GM21786 (cell line): ENCODE data around the gene RALGPS2.

Experiments
- ATAC-seq: cut with Tn5 transposase; IDR thresholded peaks from one replicate; pipeline ENCODE4 v1.9.1; 2021; ENCODE audit not compliant: unreplicated experiment

Gene RALGPS2

GRCh38 chr1:178862416-178862815, 137.4 kb downstream of the RALGPS2 start:
- no peak for ATAC-seq

GRCh38 chr1:178862864-178863263, 137.8 kb downstream of the RALGPS2 start:
- no peak for ATAC-seq

GRCh38 chr1:178864326-178864725, 139.3 kb downstream of the RALGPS2 start:
- no peak for ATAC-seq

GRCh38 chr1:178867670-178868069, 142.6 kb downstream of the RALGPS2 start:
- ATAC-seq = no peak

- no peak for ATAC-seq
Observed at GRCh38 chr1:178868706-178869105, 143.7 kb downstream of the RALGPS2 start.

GRCh38 chr1:178869119-178869697, 144.2 kb downstream of the RALGPS2 start:
- ATAC-seq = no peak

GRCh38 chr1:178870221-178870620, 145.2 kb downstream of the RALGPS2 start:
- no peak for ATAC-seq

GRCh38 chr1:178870944-178871343, 145.9 kb downstream of the RALGPS2 start, which contains the start of gene ANGPTL1:
Gene ANGPTL1 (minus strand): TSS chr1:178871077. CDS start chr1:178865776, 5,301 bp downstream.
- no peak for ATAC-seq

- ATAC-seq = no peak
Observed at GRCh38 chr1:178871551-178872320, 146.7 kb downstream of the RALGPS2 start.

GRCh38 chr1:178874966-178875365, 149.9 kb downstream of the RALGPS2 start:
- ATAC-seq = no peak

GRCh38 chr1:178875936-178876335, 150.9 kb downstream of the RALGPS2 start:
- no peak for ATAC-seq

GRCh38 chr1:178877896-178878295, 152.9 kb downstream of the RALGPS2 start:
- ATAC-seq = no peak

GRCh38 chr1:178881950-178882349, 156.9 kb downstream of the RALGPS2 start:
- ATAC-seq = no peak

GRCh38 chr1:178885869-178886268, 160.8 kb downstream of the RALGPS2 start:
- no peak for ATAC-seq

GRCh38 chr1:178886551-178886950, 161.5 kb downstream of the RALGPS2 start:
- ATAC-seq = no peak

GRCh38 chr1:178895928-178896327, 170.9 kb downstream of the RALGPS2 start:
- ATAC-seq = no peak

- no peak for ATAC-seq
Observed at GRCh38 chr1:178898401-178898800, 173.4 kb downstream of the RALGPS2 start.

GRCh38 chr1:178899402-178899801, 174.4 kb downstream of the RALGPS2 start:
- ATAC-seq = no peak

- no peak for ATAC-seq
Observed at GRCh38 chr1:178901482-178902125, 176.6 kb downstream of the RALGPS2 start.

GRCh38 chr1:178908358-178908757, 183.3 kb downstream of the RALGPS2 start:
- ATAC-seq = no peak

GRCh38 chr1:178910023-178910422, 185.0 kb downstream of the RALGPS2 start:
- no peak for ATAC-seq

GRCh38 chr1:178912597-178912996, 187.6 kb downstream of the RALGPS2 start:
- ATAC-seq = no peak
